ENCODE data around the gene CORO1C. TPM values are rescaled to one million over a fixed set of nuclear protein-coding genes. Genes with fewer than 3 reads are reported as not detected.
A peak's percentile ranks its signal among the peaks of the same experiment; 100 is the strongest.

Gene CORO1C
- total RNA-seq, 1 donor from 2014 or later, result 65.3 TPM

DNA sequence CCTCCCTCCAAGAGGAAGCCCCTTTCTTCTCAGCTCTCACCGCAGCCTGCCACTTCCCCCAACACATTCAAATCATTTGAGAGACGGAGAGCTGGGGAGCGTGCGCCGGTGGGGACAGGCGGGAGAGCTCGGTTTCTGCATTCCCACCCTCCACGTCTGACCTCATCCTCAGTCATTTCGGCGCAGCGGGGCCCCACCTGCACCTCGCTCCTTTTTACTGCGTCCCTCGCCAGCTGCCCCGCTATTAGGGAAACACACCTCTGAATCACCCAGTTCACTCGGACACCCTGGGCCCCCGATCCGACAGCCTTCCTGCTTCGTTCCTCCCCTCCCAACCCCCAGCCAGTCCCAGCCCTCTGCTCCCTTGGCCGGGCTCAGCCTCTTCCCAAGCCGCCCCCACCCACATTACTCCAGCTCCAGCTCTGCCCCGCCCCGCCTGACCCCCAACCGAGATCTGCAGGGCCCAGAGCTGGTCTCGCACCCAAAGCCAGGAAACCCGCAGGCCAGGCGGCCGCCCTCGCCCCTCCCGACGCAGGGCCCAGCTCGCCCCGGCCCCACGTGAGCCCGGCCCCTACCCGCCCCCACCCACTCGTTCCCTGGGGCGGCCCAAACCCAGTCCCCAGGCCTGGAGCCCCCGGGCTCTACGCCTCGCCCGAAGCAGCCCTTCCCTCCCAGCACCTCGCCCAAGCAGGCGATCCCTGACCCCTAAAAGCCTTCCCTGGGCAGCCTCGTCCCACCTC lies 783 bp downstream of the CORO1C start:
- Mint-ChIP-seq H3K4me3 (peak overlapping the region; percentile 95), H3K9me3 (no peaks in the 10 kb centered on the region), H3K27ac (peak overlapping the region; percentile 97), H3K4me1 (peaks cover 25% of the 10 kb centered on the region), H3K27me3 (ENCODE audit: low read depth) (no peaks in the 10 kb centered on the region), H3K36me3 (no peaks in the 10 kb centered on the region)
- peak; percentile 34 to 71 for DNase-seq (ENCODE audit: low spot score in 2 of 2, unreplicated experiment in 2 of 2)
- TF ChIP-seq CTCF (IDR thresholded peaks at IDR 0.05; ENCODE audit: unreplicated experiment), result no peak

DNA sequence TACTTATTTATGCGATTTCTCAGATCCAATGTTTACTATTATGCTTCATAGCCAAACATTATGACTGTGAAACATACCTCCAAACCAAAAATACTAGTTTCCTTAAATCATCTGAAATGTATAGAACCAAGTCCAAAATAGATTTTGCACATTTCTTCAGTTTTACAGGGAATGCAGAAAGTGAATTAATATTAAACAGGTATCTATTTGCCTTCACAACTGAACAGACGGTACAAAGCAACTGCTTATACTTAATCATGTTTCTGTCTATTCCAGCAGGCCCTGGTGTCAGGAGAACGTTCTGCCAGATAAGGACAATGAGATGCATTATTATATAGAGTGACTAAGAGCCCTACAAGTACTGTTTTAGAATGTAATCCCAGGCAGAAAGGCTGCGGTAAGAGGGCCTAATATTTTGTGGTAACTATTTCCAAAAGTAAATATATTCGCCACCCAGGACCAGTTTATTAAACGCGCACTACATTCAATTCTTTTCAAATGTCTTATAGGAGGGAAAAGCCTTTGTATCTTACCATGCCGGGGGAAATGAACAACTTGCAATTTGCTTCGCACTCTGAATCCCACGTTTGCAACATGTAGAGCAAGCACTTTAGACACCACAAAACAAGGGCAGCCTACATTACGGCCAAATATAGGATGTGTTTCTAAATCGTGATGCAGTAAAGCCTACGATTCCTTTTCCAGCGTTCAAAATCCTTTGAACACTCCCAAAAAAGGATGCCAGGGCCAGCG lies 1.5 kb downstream of the CORO1C start:
- Mint-ChIP-seq H3K4me1 (peaks cover 32% of the 10 kb centered on the region), H3K4me3 (peak overlapping the region; percentile 95), H3K36me3 (no peaks in the 10 kb centered on the region), H3K27ac (peak overlapping the region; percentile 97), H3K27me3 (ENCODE audit: low read depth) (no peaks in the 10 kb centered on the region), H3K9me3 (no peaks in the 10 kb centered on the region)
- TF ChIP-seq CTCF (IDR thresholded peaks at IDR 0.05; ENCODE audit: unreplicated experiment), result no peak
- no peak for DNase-seq (ENCODE audit: low spot score in 2 of 2, unreplicated experiment in 2 of 2)

- no peaks in the 10 kb centered on the region for H3K36me3 Mint-ChIP-seq
- H3K4me1 Mint-ChIP-seq, result peaks cover 36% of the 10 kb centered on the region
- H3K27ac Mint-ChIP-seq, result peak overlapping the region; percentile 97
- DNase-seq (ENCODE audit: low spot score in 2 of 2, unreplicated experiment in 2 of 2), result no peak
- no peak for TF ChIP-seq CTCF (IDR thresholded peaks at IDR 0.05; ENCODE audit: unreplicated experiment)
- H3K4me3 Mint-ChIP-seq, result peak overlapping the region; percentile 95
- H3K9me3 Mint-ChIP-seq, result no peaks in the 10 kb centered on the region
- H3K27me3 Mint-ChIP-seq (ENCODE audit: low read depth), result no peaks in the 10 kb centered on the region
Measured at GRCh38 chr12:108728820-108729611, 2.3 kb downstream of the CORO1C start.

DNA sequence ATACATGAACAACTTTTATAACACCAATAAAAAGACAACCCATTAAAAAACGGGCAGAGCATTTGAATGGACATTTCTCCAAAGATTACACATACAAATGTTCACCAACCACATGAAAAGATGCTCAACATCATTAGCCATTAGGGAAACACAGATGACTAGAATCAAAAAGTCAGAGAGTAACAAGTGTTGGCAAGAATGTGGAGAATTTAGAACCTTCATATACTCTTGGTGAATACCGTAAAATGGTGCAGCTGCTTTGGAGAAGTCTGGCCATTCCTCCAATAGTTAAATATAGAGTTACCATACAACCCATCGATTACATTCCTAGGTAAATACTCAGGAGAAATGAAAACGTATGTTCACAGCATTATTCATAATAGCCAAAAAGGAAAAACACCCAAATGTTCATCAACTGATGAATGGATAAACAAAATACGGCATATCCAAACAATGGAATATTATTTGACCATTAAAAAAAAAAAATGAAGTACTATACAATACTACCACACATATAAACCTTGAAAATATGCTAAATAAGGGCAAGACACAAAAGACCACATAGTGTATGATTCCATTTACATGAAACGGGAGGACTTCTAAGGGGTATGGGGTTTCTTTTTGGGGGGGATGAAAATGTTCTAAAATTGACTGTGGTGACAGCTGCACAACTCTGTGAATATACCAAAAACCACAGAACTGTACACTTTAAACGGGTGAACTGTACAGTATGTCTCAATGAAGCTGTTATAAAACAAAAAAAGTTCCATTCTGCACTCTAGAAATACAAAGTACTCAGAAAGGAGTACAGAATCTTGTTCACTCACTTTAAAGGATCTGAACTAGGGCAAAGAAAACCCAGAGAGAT lies 3.2 kb downstream of the CORO1C start:
- DNase-seq (ENCODE audit: low spot score in 2 of 2, unreplicated experiment in 2 of 2), result no peak
- no peaks in the 10 kb centered on the region for H3K9me3 Mint-ChIP-seq
- H3K27me3 Mint-ChIP-seq (ENCODE audit: low read depth), result no peaks in the 10 kb centered on the region
- no peak for TF ChIP-seq CTCF (IDR thresholded peaks at IDR 0.05; ENCODE audit: unreplicated experiment)
- no peak overlapping the region for H3K4me3 Mint-ChIP-seq
- H3K36me3 Mint-ChIP-seq, result no peaks in the 10 kb centered on the region
- peak overlapping the region; percentile 24 for H3K27ac Mint-ChIP-seq
- H3K4me1 Mint-ChIP-seq, result peaks cover 45% of the 10 kb centered on the region

DNA sequence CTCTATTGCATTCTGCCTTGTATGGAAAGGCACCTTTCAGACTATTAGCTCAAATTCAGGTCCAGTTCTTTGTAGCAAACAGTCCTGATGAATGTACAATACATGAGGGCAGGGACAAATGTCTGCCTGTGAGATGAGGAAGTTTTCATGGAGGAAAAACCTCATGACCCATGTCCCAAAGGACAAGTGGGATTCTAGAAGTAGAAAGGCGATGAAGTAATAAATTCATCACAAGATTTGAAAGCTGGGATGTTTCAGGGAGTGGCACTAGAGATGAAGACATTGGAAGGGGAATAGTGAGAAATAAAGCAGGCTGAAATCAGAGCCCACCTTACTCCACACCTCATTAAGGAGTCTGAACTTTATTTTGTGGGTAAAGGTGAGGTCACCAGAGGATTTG lies 4.2 kb downstream of the CORO1C start:
- H3K36me3 Mint-ChIP-seq, result no peaks in the 10 kb centered on the region
- DNase-seq (ENCODE audit: low spot score in 2 of 2, unreplicated experiment in 2 of 2), result no peak
- H3K9me3 Mint-ChIP-seq, result no peaks in the 10 kb centered on the region
- TF ChIP-seq CTCF (IDR thresholded peaks at IDR 0.05; ENCODE audit: unreplicated experiment), result no peak
- peaks cover 55% of the 10 kb centered on the region for H3K4me1 Mint-ChIP-seq
- no peaks in the 10 kb centered on the region for H3K27me3 Mint-ChIP-seq (ENCODE audit: low read depth)
- H3K27ac Mint-ChIP-seq, result no peak overlapping the region
- no peak overlapping the region for H3K4me3 Mint-ChIP-seq

Data from mesothelial cell of epicardium (in vitro differentiated cells).